Astrocyte of the spinal cord (primary cell): ENCODE measurements around the gene FBN2.

Experiments
- DNase-seq: peaks from one replicate; pipeline ENCODE4 v3.0.0; 2011; ENCODE audit warnings: low read depth, low spot score
- H3K4me3 ChIP-seq: 2 replicates; pipeline ENCODE4 v1.5.1; 2011; ENCODE audit warnings: low read depth, mild to moderate bottlenecking, low read length, moderate library complexity
- CTCF ChIP-seq: IDR thresholded peaks from 2 replicates; pipeline ENCODE4 v1.5.1; 2012; ENCODE audit warnings: low read depth, mild to moderate bottlenecking, low read length, inconsistent platforms
- in situ Hi-C: cut with HindIII; loops from 2 replicates; pipeline ENCODE4 v1.10.0; 2017; ENCODE audit warnings: low sequenced_read_pairs

Gene FBN2

GRCh38 chr5:128475693-128476092 lies 62.4 kb downstream of the FBN2 start:
- in situ Hi-C loops: no loop called here
- no peak for TF ChIP-seq CTCF
- DNase-seq: no peak
- no peak overlapping the region for H3K4me3 ChIP-seq

- in situ Hi-C loops: no loop called here
- DNase-seq: no peak
- no peak overlapping the region for H3K4me3 ChIP-seq
- TF ChIP-seq CTCF: no peak
Observed at GRCh38 chr5:128472919-128473318, 65.1 kb downstream of the FBN2 start.

- in situ Hi-C loops: no loop called here
Observed at GRCh38 chr5:128472036-128472435, 66.0 kb downstream of the FBN2 start.

GRCh38 chr5:128470663-128471062 lies 67.4 kb downstream of the FBN2 start:
- DNase-seq: no peak
- in situ Hi-C loops: no loop called here
- no peak for TF ChIP-seq CTCF
- no peak overlapping the region for H3K4me3 ChIP-seq

More at GRCh38 chr5:128472036-128472435, 66.0 kb downstream of the FBN2 start:
- H3K4me3 ChIP-seq: no peak overlapping the region
- DNase-seq: no peak
- no peak for TF ChIP-seq CTCF

GRCh38 chr5:128469912-128470311 lies 68.1 kb downstream of the FBN2 start:
- in situ Hi-C loops: no loop called here
- H3K4me3 ChIP-seq: no peak overlapping the region
- no peak for TF ChIP-seq CTCF
- no peak for DNase-seq

GRCh38 chr5:128466980-128467379 lies 71.1 kb downstream of the FBN2 start:
- in situ Hi-C loops: no loop called here
- no peak for DNase-seq
- no peak for TF ChIP-seq CTCF
- no peak overlapping the region for H3K4me3 ChIP-seq

- no peak for DNase-seq
- in situ Hi-C loops: no loop called here
- no peak overlapping the region for H3K4me3 ChIP-seq
- TF ChIP-seq CTCF: no peak
Observed at GRCh38 chr5:128466554-128466953, 71.5 kb downstream of the FBN2 start.
